Stimulated activated CD4-positive, alpha-beta T cell treated with anti-CD3 and anti-CD28 coated beads, Interleukin-15, amount 100 ng/mL, for 48 hours (primary cell): ENCODE data around the gene TSSK6.

Experiments used
- DNase-seq, 2 donors: peaks; one replicate each; pipeline ENCODE4 v3.0.0-alpha.2; 2020; ENCODE audit warnings: low read depth in 2 of 2

Gene TSSK6

DNA sequence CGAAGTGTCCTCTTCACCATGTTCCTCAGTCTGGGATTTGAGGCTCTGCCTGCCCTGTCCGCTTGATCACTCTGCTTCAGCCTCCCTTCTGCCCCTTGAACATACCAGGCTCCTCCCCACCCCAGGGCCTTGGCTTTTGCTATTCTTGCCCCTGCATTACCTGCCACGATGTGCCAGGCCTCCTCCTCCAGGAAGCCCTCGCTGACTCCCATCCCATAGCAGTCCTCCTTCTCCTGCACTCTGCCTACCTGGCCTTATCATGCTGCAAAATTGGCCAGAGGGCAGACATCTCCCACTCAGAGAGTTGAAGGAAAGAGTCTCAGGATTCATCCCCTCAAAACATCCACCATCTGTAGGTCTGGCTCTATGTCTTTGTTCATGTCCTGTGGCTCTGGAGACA is 15.5 kb upstream of the TSSK6 start:
- DNase-seq = no peak

DNA sequence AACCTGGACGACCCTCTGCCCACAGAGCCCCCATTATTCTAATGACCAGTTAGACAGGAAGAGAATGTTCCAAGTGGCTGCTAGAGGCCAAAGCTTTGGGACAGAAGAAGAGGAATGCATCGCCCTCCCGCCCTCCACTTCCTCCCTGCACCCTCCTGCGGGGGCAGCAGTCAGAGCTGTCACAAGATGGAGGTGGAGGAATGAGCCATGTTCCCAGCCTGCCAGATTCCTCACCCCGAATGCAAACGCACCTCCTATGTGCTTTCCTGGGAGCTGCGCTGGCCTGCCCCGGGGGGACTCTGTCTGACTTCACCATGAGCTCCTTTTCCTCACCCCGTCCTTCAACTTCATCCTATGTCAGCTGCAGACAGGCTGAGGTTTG is 15.1 kb upstream of the TSSK6 start:
- no peak for DNase-seq

DNA sequence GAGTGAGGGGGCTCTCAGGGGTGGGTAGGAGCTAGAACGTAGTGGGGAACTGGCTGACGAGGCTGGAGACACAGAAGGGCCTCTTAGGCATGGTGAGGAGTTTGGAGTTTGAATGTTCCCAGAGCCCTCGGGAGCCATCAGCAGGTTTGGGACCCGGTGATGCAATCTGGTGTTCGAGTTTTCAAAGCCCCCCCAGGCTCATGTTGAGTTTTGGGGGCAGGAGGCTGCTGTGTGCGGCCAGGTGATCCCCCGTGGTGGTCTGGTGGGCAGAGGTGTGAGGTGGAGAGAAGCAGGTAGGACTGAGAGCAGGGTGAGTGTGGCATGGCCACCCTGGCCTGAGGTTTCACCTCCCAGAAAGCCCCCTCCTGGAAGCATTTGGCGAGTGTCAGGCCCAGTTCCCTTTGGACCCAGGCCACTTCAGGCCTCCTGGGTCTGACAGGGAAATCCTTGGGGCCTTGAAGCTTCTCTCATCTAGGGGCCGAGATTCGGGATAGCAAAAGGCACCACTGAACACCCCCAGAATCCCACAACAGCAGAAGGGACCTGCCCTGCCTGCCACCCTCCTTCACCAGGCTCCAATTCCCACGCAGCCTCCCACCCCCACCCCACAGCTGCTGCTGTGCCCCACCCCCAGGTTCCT is 14.6 kb upstream of the TSSK6 start:
- DNase-seq = no peak

DNA sequence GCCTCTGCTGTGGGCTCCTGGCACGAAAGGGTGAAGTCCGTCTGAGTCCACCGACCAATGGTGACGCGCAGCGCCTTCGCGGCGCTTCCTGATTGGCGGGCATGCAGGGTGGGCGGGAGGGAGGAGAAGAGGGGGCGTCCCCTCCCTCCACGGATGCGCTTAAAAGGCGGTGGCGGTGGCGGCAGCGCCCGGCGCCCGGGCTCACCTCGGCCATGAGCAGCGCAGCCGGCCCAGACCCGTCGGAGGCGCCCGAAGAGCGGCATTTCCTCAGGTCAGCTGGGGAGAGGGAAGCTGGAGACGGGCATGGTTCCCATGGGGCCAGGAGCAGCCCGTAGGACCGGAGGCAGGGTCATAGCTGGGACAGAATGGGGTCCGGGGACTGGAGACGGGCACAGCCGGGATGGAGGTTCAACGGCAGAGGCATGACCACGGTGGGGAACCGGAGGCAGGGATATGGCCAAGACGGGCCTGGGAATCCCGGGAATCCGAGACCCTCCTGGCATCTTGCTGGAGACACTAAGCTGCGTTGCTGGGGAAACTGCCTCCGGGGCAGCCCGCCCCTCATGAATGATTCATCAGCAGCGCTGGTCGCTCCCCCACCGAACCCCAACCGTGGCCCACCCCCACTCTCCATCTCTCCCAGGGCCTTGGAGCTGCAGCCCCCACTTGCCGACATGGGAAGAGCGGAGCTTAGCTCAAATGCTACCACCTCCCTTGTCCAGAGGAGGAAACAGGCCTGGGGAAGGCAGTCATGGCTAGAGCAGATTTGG is 13.6 kb upstream of the TSSK6 start, which contains the start of gene YJEFN3:
Gene YJEFN3, plus strand, starts transcription at position 191 of the 770 bp plus-strand sequence. Its CDS starts 22 bp downstream, at position 213.
- no peak for DNase-seq

DNA sequence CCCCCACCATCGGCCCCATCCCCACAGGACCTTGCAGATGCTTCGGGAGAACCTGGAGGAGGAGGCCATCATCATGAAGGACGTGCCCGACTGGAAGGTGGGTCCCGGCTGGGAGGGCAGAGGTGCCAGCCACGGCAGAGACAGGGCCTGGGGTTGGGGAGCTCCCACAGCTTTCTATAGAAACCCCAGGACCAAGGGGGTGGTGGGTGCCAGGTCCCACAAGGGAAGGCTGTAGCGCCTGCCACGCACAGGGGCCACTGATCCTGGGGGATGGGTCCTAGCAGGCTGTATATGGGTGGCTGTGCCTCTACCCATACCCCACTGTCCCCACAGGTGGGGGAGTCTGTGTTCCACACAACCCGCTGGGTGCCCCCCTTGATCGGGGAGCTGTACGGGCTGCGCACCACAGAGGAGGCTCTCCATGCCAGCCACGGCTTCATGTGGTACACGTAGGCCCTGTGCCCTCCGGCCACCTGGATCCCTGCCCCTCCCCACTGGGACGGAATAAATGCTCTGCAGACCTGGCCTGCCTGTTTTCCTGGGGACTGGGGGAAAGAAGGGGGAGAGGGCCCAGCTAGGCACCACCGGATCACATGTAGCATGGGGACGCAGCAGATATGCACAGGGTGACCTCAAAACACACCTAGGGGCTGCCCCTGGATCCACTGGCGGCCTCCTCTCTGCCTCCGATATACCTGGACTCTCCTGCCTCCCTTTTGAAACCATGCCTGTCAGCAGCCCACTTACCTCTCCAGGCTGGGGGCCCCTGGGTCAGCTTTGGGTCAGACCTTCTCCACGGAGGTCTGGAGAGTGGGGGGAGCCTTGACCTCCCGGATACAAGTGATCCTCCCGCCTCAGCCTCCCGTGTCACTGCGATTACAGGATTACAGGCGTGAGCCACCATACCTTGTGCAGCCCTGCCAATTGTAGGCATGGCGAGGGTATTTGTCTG is 12.6 kb upstream of the TSSK6 start:
- DNase-seq = no peak

DNA sequence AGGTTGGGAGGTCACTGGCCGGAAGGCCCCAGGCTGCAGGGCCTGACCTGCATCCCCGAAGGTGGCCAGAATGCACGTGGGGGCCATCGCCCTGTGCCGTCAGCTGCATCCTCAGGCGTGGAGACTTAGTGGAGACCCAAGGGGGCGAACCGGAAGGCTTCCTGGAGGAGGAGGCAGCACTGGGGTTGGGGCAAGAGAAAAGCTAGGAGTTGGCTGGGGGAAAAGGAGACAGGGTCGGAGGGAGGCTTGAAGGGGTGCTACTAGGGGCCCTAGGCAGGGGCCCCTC is 12.0 kb upstream of the TSSK6 start:
- DNase-seq = no peak

DNA sequence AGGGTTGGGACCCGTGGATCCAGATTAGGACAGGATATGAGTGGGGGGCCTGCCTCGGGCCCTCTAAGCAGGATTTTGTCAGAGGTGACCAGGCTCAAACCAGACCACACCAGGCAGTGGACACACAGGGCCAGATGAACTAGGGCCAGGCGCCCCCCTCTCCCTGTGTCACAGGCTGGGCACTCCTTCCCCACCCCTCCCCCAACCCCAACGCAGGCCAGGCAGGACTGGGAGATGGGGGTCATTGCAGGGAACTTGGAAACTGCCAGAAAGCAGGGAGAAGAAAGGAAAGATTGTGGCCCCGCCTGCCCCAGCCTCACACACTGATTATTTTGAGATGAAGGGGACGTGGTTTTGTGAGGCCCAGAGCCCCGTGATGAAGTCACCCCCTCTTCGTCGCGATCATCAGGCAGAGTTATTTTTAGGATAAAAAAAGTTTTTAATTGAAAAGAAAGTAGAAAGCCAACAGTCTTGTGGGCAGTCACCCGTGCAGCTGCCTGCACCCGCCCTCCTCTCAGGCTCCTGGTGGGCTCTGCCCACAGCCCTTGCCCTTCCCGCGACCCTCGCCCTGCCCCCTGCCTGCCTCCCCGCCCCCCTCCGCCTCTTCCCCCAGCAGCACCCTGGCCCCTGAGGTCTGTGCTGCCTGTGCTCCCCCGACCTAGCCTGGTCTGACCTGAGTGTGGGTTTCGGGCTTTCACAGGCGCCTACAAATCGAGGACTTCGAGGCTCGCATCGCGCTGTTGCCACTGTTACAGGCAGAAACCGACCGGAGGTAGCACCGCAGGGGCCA is 11.4 kb upstream of the TSSK6 start:
- DNase-seq = no peak

DNA sequence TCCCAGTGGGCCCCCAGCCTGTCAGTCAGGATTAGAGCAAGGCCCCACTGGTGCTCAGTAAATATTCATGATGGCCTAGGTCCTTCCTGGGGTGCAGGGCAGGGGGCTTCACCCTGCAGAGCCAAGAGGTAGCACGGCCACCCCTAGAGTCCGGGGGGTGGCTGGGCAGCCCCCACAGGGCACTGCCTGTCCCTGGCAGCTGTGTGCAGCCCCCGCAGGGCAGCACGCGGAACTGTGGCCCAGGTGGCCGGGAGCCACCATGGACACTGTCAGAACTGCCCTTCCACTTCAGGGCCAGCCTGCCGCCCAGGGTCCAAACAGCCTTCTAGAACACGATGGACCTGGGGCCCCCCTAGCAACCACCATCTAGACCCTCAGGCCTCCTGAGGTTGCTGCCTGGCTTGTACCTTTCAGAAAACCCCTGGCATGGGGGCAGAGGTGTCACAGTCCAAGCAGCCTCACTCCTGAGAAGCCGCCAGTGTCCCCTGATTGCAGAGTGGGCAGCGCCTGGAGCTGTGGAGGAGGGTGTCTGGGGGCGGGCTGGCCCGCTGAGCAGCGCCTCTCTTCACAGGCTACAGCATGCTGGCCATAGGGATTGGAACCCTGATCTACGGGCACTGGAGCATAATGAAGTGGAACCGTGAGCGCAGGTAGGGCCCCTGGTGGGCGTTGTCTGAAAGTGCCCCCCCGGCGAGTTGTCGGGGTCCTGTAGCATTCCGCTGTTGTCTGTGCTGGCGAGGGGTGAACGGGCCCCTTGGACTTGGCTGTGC is 10.4 kb upstream of the TSSK6 start:
- DNase-seq = no peak

DNA sequence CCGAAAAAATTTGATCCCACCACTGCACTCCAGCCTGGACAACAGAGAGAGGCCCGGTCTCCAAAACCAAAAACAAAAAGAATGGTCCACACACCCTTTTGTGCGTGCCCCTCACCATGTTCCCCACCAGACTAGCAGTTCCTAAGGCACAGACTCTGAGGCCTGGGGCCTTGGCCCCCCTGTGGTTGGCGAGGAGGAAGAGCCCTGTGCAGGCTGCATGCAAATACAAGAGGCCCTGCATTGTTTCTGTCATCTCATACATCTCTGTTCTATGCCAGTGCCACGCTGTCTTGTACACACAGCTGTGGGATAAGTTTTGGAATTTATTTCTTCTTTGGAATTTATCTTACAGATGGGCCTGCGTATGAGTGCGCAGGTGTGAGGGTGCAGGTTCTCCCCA is 8.7 kb upstream of the TSSK6 start:
- DNase-seq = no peak

DNA sequence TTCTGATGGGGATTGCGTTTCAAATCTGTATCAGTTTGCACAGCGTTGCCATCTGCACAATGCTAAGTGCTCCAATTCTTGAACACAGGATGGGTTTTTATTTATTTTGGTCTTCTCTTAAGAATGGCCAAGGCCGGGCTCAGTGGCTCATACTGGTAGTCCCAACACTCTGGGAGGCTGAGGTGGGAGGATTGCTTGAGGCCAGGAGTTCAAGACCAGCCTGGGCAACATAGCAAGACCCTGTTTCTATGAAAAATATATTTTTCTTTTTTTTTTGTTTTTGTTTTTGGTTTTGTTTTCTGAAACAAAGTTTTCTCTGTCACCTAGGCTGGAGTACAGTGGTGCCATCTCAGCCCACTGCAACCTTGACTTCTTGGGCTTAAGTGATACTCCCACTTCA is 7.8 kb upstream of the TSSK6 start:
- DNase-seq = no peak

DNA sequence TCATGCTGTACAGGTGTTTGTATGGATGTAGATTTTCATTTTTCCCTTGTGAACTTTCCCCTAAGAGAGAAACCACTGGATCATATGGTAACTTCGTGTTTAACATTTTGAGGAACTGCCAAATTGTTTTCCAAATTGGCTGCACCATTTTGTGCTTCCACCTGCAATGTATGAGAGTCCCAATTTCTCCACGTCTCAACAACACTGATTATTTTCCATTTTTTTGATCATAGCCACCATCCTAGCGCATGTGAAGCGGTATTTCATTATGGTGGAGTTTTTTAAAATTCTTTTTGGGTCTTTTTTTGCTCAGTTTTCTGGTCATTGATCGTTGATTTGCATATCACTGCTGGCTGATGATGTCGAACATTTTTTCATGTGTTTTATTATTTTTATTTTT is 5.6 kb upstream of the TSSK6 start:
- no peak for DNase-seq

DNA sequence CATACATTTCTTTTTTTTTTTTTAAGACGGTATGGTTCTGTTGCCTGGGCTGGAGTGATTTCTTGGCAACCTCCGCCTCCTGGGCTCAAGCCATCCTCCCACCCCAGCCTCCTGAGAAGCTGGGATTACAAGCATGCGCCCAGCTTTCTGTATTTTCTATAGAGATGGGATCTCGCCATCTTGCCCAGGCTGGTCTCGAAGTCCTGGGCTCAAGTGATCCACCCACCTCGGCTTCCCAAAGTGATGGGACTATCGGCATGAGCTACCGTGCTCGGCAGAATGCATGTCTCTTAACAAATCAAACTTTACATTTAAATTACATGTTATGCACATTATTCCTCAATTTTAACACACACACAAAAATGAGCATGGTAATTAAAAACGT is 1.9 kb upstream of the TSSK6 start:
- no peak for DNase-seq

DNA sequence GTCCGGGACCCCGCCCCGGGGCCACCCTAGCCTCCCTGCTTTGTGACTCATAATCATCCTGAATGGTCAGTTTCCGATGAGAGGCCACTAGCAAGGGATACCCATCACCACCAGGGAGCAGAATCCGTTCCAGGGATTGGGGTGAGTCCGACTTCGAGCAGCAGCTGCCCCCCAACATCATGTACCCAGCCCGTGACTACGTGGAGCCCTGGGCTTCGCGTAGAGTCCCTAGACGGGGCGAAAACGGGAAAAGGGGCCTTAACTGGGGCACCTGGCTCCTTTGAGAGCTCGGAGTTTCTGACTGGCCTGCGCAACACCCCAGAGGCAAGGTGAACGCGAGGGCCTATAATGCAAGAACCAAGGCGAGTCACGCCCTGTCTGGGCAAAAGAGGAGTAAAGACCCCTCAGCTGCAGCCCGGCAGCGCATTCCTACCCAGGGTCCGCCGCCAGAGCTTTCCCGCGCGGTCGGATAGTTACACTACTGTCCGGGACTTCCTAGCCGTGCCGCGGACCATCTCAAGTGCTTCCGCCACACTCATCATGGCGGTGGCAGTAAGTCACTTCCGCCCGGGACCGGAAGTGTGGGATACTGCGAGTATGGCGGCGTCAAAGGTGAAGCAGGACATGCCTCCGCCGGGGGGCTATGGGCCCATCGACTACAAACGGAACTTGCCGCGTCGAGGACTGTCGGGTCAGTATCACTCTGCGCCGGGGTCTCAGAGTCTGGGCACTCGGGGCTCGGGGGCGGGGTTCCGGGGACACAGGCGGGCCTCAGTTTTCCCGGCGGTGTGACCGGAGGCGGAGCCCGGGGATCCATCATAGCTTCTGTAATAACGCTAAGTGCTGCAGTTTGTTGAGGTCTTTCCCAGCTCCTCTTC is 533 bp upstream of the TSSK6 start, which contains the start of gene NDUFA13:
Gene NDUFA13, plus strand, starts transcription at position 584 of the 878 bp plus-strand sequence. Its CDS starts 14 bp downstream, at position 598.
- peak; percentile 86 to 88 for DNase-seq

DNA sequence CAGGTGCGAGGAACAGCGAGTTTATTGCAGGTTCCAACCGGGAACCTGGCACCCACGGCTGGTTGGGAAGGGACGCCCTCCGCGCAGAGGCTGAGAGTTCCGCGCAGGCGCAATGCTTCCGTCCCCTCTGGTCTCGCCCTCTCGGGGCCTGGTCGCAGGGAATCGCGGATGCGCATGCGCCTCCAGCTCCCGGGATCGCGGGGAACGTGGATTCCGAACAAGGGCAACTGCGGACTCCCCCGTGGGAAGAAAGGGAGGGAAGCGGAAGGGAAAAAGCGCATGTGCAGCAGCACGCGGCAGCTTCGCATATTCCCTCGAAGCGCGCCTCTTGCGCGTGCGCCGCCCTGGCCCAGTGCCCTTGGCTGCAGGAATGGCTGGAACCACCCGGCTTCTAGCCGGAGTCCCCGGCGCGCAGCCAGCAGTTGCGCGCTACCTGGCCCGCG is 1.1 kb downstream of the TSSK6 start:
- DNase-seq = no peak

DNA sequence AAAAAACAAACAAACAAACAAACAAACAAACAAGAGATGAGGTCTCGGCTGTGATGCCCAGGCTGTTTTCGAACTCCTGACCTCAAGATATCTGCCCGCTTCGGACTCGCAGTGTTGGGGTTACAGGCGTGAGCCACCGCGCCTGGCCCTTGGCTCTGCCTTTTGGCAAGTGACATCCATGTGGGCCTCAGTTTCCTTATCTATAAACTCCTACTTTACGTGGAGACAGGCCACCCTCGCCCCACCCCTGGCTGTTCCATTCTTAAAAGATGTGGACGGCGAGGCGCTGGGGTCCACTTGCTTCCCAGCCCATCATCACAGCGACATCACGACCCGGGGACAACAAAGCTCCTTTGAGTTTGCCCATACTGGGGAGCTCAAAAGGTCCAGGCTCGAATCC is 1.7 kb downstream of the TSSK6 start:
- no peak for DNase-seq

DNA sequence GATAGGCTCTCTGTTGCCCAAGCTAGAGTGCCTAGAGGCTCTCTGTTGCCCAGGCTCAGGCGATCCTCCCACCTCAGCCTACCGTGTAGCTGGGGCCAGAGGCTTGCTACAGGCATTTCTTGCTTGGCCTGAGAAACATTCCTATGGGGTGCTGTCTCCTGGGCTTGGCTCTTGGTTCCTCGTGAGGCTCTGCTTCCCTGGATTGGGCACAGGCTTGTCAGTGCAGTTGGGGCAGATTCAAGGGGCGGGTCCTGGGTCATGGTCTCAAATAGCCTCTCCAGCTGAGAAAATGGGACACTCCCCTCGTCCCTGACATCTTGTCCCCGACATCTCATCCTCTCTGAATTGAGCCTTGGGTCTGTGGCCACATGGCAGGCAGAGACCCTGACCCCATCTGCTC is 4.9 kb downstream of the TSSK6 start:
- DNase-seq = no peak

DNA sequence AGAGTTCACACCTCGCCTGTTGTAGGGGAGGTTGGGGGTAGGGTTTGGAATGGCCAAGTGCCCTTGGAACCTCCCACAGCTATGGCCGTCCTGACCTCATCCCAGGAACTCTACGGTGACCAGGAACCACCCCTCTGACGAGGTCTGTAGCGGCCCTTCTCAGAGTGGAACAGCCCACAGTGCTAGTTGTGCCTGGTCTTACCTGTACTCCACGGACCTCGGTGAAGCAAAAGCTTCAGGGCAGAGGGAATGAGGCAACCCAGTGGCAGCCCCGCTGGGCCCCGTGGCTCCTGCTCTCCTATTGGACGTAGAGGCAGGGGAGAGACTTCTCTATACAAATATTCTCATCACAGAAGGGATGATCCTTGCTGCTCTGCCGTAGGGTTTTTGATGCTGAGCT is 7.1 kb downstream of the TSSK6 start:
- no peak for DNase-seq

DNA sequence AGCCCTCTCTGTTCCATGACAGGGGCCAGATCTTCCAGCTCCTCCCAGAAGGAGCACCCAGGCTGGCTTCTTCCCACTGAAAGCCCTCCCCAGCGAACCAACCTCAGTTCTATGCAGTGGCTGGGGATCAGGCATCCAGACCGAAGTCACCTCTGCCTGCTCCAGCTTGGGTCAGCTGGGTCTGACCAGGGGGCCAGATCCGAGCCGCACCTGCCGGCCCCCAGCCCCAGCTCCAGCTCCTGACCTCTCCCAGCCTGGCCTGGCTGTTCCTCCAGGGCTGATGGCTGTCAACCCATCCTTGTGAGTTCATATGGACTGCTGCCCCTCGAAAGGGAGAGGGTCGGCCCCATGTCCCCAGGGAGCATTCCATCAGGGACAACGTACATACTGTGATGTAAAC is 8.0 kb downstream of the TSSK6 start:
- DNase-seq = no peak

DNA sequence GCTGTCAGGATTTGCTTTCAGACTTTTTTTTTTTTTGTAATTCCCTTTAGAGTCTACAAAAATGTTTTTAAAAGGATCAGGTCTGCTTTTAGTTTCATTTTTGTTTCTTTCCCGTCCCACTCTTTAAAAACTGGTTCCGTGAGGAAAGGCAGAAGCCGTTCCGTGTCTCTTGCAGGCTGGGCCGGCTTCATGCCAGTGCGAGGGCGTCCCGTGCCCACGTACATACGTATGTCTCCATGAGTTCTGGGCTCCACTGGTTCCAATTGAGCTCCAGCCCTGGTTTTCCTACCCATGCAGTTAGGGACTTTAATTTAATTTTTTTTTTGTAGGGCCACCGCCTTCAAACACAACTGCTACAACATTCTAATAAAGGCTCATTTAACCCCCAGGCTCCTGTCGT is 8.8 kb downstream of the TSSK6 start:
- no peak for DNase-seq
